HG03521 (cell line): ENCODE results near the gene TRNP1.

Experiments used
- ATAC-seq: cut with Tn5 transposase; IDR thresholded peaks from one replicate; pipeline ENCODE4 v1.9.1; 2021; ENCODE audit warnings: mild to moderate bottlenecking, moderate library complexity; ENCODE audit not compliant: unreplicated experiment

Gene TRNP1

GRCh38 chr1:27025718-27026117, 32.2 kb downstream of the TRNP1 start:
- ATAC-seq = no peak

GRCh38 chr1:27026621-27027574, 33.4 kb downstream of the TRNP1 start:
- ATAC-seq = no peak

- no peak for ATAC-seq
Measured at GRCh38 chr1:27027575-27028250, 34.2 kb downstream of the TRNP1 start.

- ATAC-seq = no peak
Measured at GRCh38 chr1:27029517-27029916, 36.0 kb downstream of the TRNP1 start.

- no peak for ATAC-seq
Measured at GRCh38 chr1:27031235-27032118, 38.0 kb downstream of the TRNP1 start.

GRCh38 chr1:27032119-27032461, 38.6 kb downstream of the TRNP1 start:
- no peak for ATAC-seq

- no peak for ATAC-seq
Measured at GRCh38 chr1:27033043-27033746, 39.7 kb downstream of the TRNP1 start.

GRCh38 chr1:27035344-27035743, 41.9 kb downstream of the TRNP1 start:
- no peak for ATAC-seq

- no peak for ATAC-seq
Measured at GRCh38 chr1:27036718-27037117, 43.2 kb downstream of the TRNP1 start.

GRCh38 chr1:27037518-27037917, 44.0 kb downstream of the TRNP1 start:
- no peak for ATAC-seq

- ATAC-seq = no peak
Measured at GRCh38 chr1:27038020-27038419, 44.5 kb downstream of the TRNP1 start.

GRCh38 chr1:27042670-27043069, 49.2 kb downstream of the TRNP1 start:
- no peak for ATAC-seq

GRCh38 chr1:27044613-27045151, 51.2 kb downstream of the TRNP1 start:
- no peak for ATAC-seq

GRCh38 chr1:27045973-27046558, 52.6 kb downstream of the TRNP1 start:
- ATAC-seq = no peak

- ATAC-seq = no peak
Measured at GRCh38 chr1:27047914-27048313, 54.4 kb downstream of the TRNP1 start.

- ATAC-seq = no peak
Measured at GRCh38 chr1:27049100-27049499, 55.6 kb downstream of the TRNP1 start.

- ATAC-seq = no peak
Measured at GRCh38 chr1:27049607-27050006, 56.1 kb downstream of the TRNP1 start.
